Right renal cortex interstitium (tissue), 3 donors: ENCODE measurements around the gene C19orf81. TPM values are rescaled to one million over a fixed set of nuclear protein-coding genes. Genes with fewer than 3 reads are reported as not detected.
A peak's percentile ranks its signal among the peaks of the same experiment; 100 is the strongest.

Source experiments
- DNase-seq, 3 donors: peaks; one replicate each; pipeline ENCODE4 v3.0.0-alpha.2; 2013; ENCODE audit warnings: low read depth in 3 of 3, low spot score in 2 of 3
- polyA plus RNA-seq, 3 donors: library from polyadenylated mRNA; unstranded; fragments of 120-200 nt; gene quantifications; one replicate each; pipeline ENCODE4 v1.2.1, GENCODE V29; 2013; ENCODE audit not compliant: insufficient read length in 3 of 3

The C19orf81 gene
- polyA plus RNA-seq, 3 donors: 1.7 to 3.8 (median 2.5) TPM

- peak; percentile 86 to 95 (median 92) for DNase-seq
Observed at GRCh38 chr19:50657712-50658440, 8.6 kb downstream of the C19orf81 start.

- DNase-seq: peak; percentile 72 to 81 (median 76)
Observed at GRCh38 chr19:50658441-50659317, 9.4 kb downstream of the C19orf81 start.

GRCh38 chr19:50659318-50660087 is 10.3 kb downstream of the C19orf81 start:
- DNase-seq: no peak

GRCh38 chr19:50660088-50660366 is 10.8 kb downstream of the C19orf81 start:
- no peak for DNase-seq

GRCh38 chr19:50661023-50661422 is 11.8 kb downstream of the C19orf81 start:
- no peak for DNase-seq

GRCh38 chr19:50661766-50662650 is 12.8 kb downstream of the C19orf81 start:
- no peak for DNase-seq

GRCh38 chr19:50662651-50663481 is 13.6 kb downstream of the C19orf81 start:
- no peak for DNase-seq

GRCh38 chr19:50663482-50663790 is 14.2 kb downstream of the C19orf81 start:
- no peak for DNase-seq

- no peak for DNase-seq
Observed at GRCh38 chr19:50664204-50664603, 15.0 kb downstream of the C19orf81 start.

- DNase-seq: no peak
Observed at GRCh38 chr19:50666346-50667176, 17.3 kb downstream of the C19orf81 start.

- DNase-seq: no peak
Observed at GRCh38 chr19:50667177-50667758, 18.0 kb downstream of the C19orf81 start.

GRCh38 chr19:50667759-50668231 is 18.6 kb downstream of the C19orf81 start:
- DNase-seq: no peak

GRCh38 chr19:50668416-50668815 is 19.2 kb downstream of the C19orf81 start:
- DNase-seq: no peak

GRCh38 chr19:50668879-50669278 is 19.6 kb downstream of the C19orf81 start:
- DNase-seq: no peak

- no peak for DNase-seq
Observed at GRCh38 chr19:50669302-50670101, 20.3 kb downstream of the C19orf81 start.

GRCh38 chr19:50670102-50670380 is 20.8 kb downstream of the C19orf81 start:
- no peak for DNase-seq

- no peak for DNase-seq
Observed at GRCh38 chr19:50673118-50673517, 23.9 kb downstream of the C19orf81 start.
